ENCODE results near the gene CD9. TPM values are rescaled to one million over a fixed set of nuclear protein-coding genes. Genes with fewer than 3 reads are reported as not detected.

Gene CD9
- total RNA-seq, 2 donors from 2014 or later: 66.6 to 91.3 TPM

- peak; percentile 97 for ATAC-seq
- 25 to 26% methylated on average over 3 to 5 of the region's 5 CpGs for WGBS, 2 donors
- H3K4me1 ChIP-seq: peaks cover 21% of the 10 kb centered on the region
- DNase-seq: peak; percentile 81 to 97 (median 88)
- H3K27ac ChIP-seq: peak overlapping the region; percentile 61 to 75 (median 70)
- no peaks in the 10 kb centered on the region for H3K27me3 ChIP-seq
- H3K9me3 ChIP-seq: no peaks in the 10 kb centered on the region
- H3K36me3 ChIP-seq (replicated peaks in 1 of 2; ENCODE audit: insufficient read depth in 1 of 2, low read depth in 2 of 2): no peaks in the 10 kb centered on the region
- TF ChIP-seq CTCF (IDR thresholded peaks at IDR 0.05) (no peak), POLR2A (IDR thresholded peaks at IDR 0.05) (no peak)
- intact Hi-C loops (cut with DNase I): no loop called here
- H3K4me3 ChIP-seq: no peak overlapping the region
Measured at GRCh38 chr12:6215932-6216494, 15.8 kb downstream of the CD9 start.

GRCh38 chr12:6216581-6216980 is 16.4 kb downstream of the CD9 start:
- TF ChIP-seq CTCF (IDR thresholded peaks at IDR 0.05): no peak
- TF ChIP-seq POLR2A (IDR thresholded peaks at IDR 0.05): no peak
- WGBS, 2 donors: 77% methylated on average over 7 of the region's 7 CpGs
- no peaks in the 10 kb centered on the region for H3K36me3 ChIP-seq (replicated peaks in 1 of 2; ENCODE audit: insufficient read depth in 1 of 2, low read depth in 2 of 2)
- no peak for ATAC-seq
- peak overlapping the region; percentile 61 to 75 (median 70) for H3K27ac ChIP-seq
- no peaks in the 10 kb centered on the region for H3K9me3 ChIP-seq
- DNase-seq: no peak
- intact Hi-C loops (cut with DNase I): no loop called here
- no peak overlapping the region for H3K4me3 ChIP-seq
- peaks cover 26% of the 10 kb centered on the region for H3K4me1 ChIP-seq
- no peaks in the 10 kb centered on the region for H3K27me3 ChIP-seq

- 79 to 85% methylated on average over 6 of the region's 6 CpGs for WGBS, 2 donors
- DNase-seq (no peak), ATAC-seq (no peak)
- peaks cover 35% of the 10 kb centered on the region for H3K4me1 ChIP-seq
- no peaks in the 10 kb centered on the region for H3K9me3 ChIP-seq
- H3K27ac ChIP-seq: no peak overlapping the region
- H3K4me3 ChIP-seq: no peak overlapping the region
- no peaks in the 10 kb centered on the region for H3K27me3 ChIP-seq
- TF ChIP-seq CTCF (IDR thresholded peaks at IDR 0.05) (no peak), POLR2A (IDR thresholded peaks at IDR 0.05) (no peak)
- no peaks in the 10 kb centered on the region for H3K36me3 ChIP-seq (replicated peaks in 1 of 2; ENCODE audit: insufficient read depth in 1 of 2, low read depth in 2 of 2)
- intact Hi-C loops (cut with DNase I): no loop called here
Measured at GRCh38 chr12:6218347-6218925, 18.2 kb downstream of the CD9 start.

DNA sequence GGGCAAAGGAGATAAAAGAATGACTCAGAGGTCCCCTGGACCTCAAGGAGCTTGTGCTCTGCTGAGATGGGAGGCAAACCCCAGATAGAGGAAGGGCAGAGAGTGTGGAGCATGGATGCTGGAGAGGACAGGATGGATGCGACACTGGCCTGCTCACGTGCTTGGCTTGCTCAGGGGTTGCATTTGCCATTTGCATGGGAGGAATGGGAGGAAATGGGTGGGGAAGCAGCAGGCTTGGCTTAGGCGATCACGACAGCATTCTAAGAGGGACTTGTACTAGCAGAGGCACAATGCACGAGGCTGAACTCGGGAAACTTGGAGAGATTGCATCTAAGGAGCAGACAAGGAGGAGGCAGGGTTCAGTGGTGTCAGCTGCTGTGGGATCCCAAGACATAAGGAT is 19.8 kb downstream of the CD9 start:
- TF ChIP-seq POLR2A (IDR thresholded peaks at IDR 0.05) (no peak), CTCF (IDR thresholded peaks at IDR 0.05) (no peak)
- WGBS, 2 donors: 75 to 90% methylated on average over 6 of the region's 6 CpGs
- Histone ChIP-seq H3K4me1 (peaks cover 34% of the 10 kb centered on the region), H3K4me3 (no peak overlapping the region), H3K27me3 (no peaks in the 10 kb centered on the region), H3K27ac (no peak overlapping the region), H3K36me3 (replicated peaks in 1 of 2; ENCODE audit: insufficient read depth in 1 of 2, low read depth in 2 of 2) (no peaks in the 10 kb centered on the region), H3K9me3 (no peaks in the 10 kb centered on the region)
- intact Hi-C loops (cut with DNase I): no loop called here
- DNase-seq (no peak), ATAC-seq (no peak)

GRCh38 chr12:6221146-6221545 is 20.9 kb downstream of the CD9 start:
- no peak for DNase-seq
- H3K4me3 ChIP-seq: no peak overlapping the region
- ATAC-seq: no peak
- no peak for TF ChIP-seq POLR2A (IDR thresholded peaks at IDR 0.05)
- no peak for TF ChIP-seq CTCF (IDR thresholded peaks at IDR 0.05)
- H3K9me3 ChIP-seq: no peaks in the 10 kb centered on the region
- peaks cover 28% of the 10 kb centered on the region for H3K4me1 ChIP-seq
- no peak overlapping the region for H3K27ac ChIP-seq
- intact Hi-C loops (cut with DNase I): no loop called here
- peaks cover 0 to 2% of the 10 kb centered on the region in 2 donors for H3K36me3 ChIP-seq (replicated peaks in 1 of 2; ENCODE audit: insufficient read depth in 1 of 2, low read depth in 2 of 2)
- no peaks in the 10 kb centered on the region for H3K27me3 ChIP-seq
- WGBS, 2 donors: 86 to 94% methylated on average over 9 of the region's 9 CpGs
